A673 (cell line): ENCODE results near the gene NECTIN1.

ENCODE experiments used
- CTCF ChIP-seq: fragments of 300-800, 200-600 bp; sonication (generic); conservative IDR thresholded peaks from 2 replicates; pipeline ENCODE4 v1.5.1; 2017; ENCODE audit warnings: low read depth, mild to moderate bottlenecking, antibody characterized with exemption, low read length, moderate library complexity, mixed read lengths
- EZH2 ChIP-seq: fragments of 200-600 bp; sonication (generic); IDR thresholded peaks from 2 replicates; pipeline ENCODE4 v1.6.1; 2017; ENCODE audit warnings: borderline replicate concordance, low read depth, mild to moderate bottlenecking, mixed read lengths, antibody characterized with exemption, low read length; ENCODE audit not compliant: poor library complexity, severe bottlenecking

GRCh38 chr11:119651802-119652584, 77.0 kb downstream of the NECTIN1 start:
- TF ChIP-seq CTCF (no peak), EZH2 (no peak)
